ENCODE results near the gene HOXA5. TPM values are rescaled to one million over a fixed set of nuclear protein-coding genes. Genes with fewer than 3 reads are reported as not detected.

The HOXA5 gene
- total and polyA plus RNA-seq, 2 donors (not counting 3 experiments of a cell fraction or from before 2014, with no cell fraction given), result 18.6 to 18.8 TPM

DNA sequence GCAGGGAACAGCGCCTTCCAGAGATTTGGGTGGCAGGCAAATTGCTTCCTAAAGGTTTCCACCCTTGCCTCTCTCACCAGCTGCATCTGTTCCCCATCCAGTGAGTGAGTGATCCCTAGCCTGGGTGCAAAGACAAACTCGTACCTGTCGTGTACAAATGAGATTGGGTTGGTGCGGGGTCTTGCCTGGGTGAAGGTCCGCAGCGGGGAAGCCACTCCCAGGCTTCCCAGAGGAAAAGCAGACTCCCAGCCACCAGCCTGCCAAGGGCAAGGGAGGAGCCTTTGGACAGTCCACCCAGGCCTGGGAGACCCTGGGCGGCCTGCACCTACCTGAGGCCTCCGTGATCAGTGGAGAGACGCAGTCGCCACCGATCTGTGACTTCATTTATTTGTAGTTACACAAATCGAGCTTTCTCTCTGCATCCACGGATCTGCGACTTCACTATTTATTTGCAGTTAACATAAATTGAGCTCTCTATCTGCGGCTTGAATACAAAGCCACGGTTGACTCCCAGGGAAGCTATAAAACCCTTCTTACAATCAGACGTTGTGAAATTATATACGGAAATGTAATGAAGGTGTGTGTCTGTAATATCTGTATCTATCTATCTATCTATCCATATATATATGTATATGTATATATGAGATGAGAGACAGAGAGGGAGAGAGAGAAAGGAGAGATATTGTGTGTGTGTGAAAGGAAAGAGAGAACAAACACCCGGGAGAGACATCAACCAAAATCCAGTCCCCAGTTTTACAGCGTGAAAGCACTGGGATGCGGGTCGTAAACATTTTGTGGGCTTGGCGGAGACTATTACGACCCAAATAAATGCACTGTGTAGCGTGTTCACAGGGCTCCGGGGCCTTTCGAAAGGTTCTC, 16.0 kb upstream of the HOXA5 start:
- FAIRE-seq, result peak; percentile 59
- peak overlapping the region in 2 of 3 experiments; percentile 44 to 63 for H3K4me3 ChIP-seq (replicated peaks in 1 of 3; ENCODE audit: insufficient read depth in 1 of 3, low read depth in 1 of 3, low read length in 3 of 3)

DNA sequence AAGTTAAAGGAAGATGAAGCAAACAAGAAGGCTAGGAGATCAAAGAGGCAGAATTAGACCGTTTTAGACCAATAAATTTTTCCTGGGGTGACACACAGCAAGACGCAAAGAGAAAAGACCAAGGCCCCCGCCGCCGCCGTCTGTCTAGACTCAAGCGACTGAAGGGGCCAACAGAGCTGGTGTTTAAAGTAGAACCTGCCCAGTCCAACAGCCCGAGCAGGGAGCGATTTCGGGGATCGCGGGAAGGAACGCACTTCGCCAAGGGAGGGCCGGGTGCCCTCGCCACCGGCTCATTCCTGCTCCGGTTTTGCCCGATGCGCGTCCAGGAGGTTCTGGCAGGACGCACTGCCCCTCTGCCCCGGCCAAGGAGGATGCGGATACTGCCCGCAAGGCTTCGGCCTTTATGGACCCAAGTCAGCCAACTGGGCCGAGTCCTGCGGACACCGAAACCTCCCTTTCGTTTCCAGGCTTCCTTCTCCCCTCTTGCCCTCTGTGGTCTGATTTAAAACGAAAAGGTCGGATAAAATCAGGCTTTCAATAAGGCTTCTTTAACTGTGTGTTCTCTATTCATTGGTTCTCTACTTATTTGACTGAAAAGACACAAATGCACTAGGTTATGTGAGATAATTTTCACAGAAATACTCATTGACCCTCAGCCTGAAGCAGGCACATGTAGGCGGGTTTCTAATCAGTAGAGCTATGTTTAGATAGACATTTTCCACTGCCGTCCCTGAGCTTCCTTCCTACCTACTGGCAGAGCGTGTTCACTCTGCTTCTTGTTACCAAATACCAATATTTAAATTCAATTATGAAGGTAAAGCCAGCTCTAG, 15.2 kb upstream of the HOXA5 start:
- Histone ChIP-seq H4K20me1 (replicated peaks; ENCODE audit: control insufficient read depth, extremely low read depth, insufficient read depth, low read length) (no peaks in the 10 kb centered on the region), H3K79me2 (ENCODE audit: control insufficient read depth, insufficient read depth, low read length) (peaks cover 78% of the 10 kb centered on the region), H3K9me1 (replicated peaks; ENCODE audit: control insufficient read depth, extremely low read depth, insufficient read depth, low read length) (no peaks in the 10 kb centered on the region), H3K27ac (ENCODE audit: insufficient read depth, low read depth, low read length) (peak overlapping the region; percentile 69), H3K9me3 (replicated peaks; ENCODE audit: control insufficient read depth, insufficient read depth, low read length) (no peaks in the 10 kb centered on the region), H3K4me1 (ENCODE audit: control insufficient read depth, extremely low read depth, insufficient read depth, low read length) (peaks cover 61% of the 10 kb centered on the region), H3K27me3 (ENCODE audit: control insufficient read depth in 2 of 2, insufficient read depth in 2 of 2, low read length in 2 of 2) (no peaks in the 10 kb centered on the region), H3K36me3 (ENCODE audit: control insufficient read depth in 2 of 2, extremely low read depth in 1 of 2, insufficient read depth in 2 of 2, low read length in 2 of 2) (peaks cover 3 to 4% of the 10 kb centered on the region in 2 experiments), H3K4me2 (ENCODE audit: insufficient read depth, low read length) (peak overlapping the region; percentile 74), H2AFZ (ENCODE audit: low read depth, low read length) (peak overlapping the region; percentile 17), H3K4me3 (replicated peaks in 1 of 3; ENCODE audit: insufficient read depth in 1 of 3, low read depth in 1 of 3, low read length in 3 of 3) (peak overlapping the region in 2 of 3 experiments; percentile 30 to 32), H3K9ac (replicated peaks; ENCODE audit: extremely low read depth, insufficient read depth, low read length) (peak overlapping the region; percentile 78)
- CTCF ChIA-PET, result interaction anchor here (0.7 to 4.1 kb wide), 22 partner anchors 7 to 1266 kb away, joined by 3 to 48 read pairs (median 4); partner anchors contain the start of genes HOXA5 and HOXA6
- dilution Hi-C loops (cut with MboI; ENCODE audit: extremely low pct_ligation_motif_present, low sequenced_read_pairs) (loop anchor here (25.0 kb wide), 1 partner anchor 971 kb away; no protein-coding TSS in a partner anchor), intact Hi-C loops (cut with micrococcal nuclease) (loop anchor here (1.0 to 5.0 kb wide), 3 partner anchors 7 to 1001 kb away; partner anchors contain the start of genes CBX3 and HNRNPA2B1)
- TF ChIP-seq EZH2 (IDR thresholded peaks at IDR 0.05; ENCODE audit: borderline replicate concordance, low read depth, low read length, severe bottlenecking) (no peak), POLR2AphosphoS5 (IDR thresholded peaks at IDR 0.05; ENCODE audit: insufficient read depth, low read depth, low read length) (no peak), FOS (IDR thresholded peaks at IDR 0.05; ENCODE audit: borderline replicate concordance, insufficient read depth, low read length) (no peak), MYC (IDR thresholded peaks at IDR 0.05; ENCODE audit: low read depth, low read length) (no peak), POLR2A (IDR thresholded peaks at IDR 0.05; ENCODE audit: low read depth, low read length) (no peak), JUN (IDR thresholded peaks at IDR 0.05; ENCODE audit: borderline replicate concordance, insufficient read depth, insufficient read length, low read depth) (no peak), GATA2 (IDR thresholded peaks at IDR 0.05; ENCODE audit: insufficient read depth, insufficient read length, low read depth, low read length) (no peak)
- TF ChIP-seq, protein P1, sequence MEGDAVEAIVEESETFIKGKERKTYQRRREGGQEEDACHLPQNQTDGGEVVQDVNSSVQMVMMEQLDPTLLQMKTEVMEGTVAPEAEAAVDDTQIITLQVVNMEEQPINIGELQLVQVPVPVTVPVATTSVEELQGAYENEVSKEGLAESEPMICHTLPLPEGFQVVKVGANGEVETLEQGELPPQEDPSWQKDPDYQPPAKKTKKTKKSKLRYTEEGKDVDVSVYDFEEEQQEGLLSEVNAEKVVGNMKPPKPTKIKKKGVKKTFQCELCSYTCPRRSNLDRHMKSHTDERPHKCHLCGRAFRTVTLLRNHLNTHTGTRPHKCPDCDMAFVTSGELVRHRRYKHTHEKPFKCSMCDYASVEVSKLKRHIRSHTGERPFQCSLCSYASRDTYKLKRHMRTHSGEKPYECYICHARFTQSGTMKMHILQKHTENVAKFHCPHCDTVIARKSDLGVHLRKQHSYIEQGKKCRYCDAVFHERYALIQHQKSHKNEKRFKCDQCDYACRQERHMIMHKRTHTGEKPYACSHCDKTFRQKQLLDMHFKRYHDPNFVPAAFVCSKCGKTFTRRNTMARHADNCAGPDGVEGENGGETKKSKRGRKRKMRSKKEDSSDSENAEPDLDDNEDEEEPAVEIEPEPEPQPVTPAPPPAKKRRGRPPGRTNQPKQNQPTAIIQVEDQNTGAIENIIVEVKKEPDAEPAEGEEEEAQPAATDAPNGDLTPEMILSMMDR (IDR thresholded peaks at IDR 0.05; ENCODE audit: extremely low read depth in 1 of 2, insufficient read depth in 1 of 2, low read depth in 1 of 2, low read length in 2 of 2), result no peak
- TF ChIP-seq, protein P2, sequence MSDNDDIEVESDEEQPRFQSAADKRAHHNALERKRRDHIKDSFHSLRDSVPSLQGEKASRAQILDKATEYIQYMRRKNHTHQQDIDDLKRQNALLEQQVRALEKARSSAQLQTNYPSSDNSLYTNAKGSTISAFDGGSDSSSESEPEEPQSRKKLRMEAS (IDR thresholded peaks at IDR 0.05; ENCODE audit: insufficient read depth, insufficient read length), result no peak
- no TSS peak for BruUV-seq (replicated peaks)
- FAIRE-seq, result peak; percentile 35
- POLR2A ChIA-PET, result interaction anchor here (0.7 to 1.7 kb wide), 5 partner anchors 9 to 15 kb away, joined by 3 to 5 read pairs (median 3); partner anchors contain the start of gene HOXA5
- DNase-seq (ENCODE audit: low read depth, low spot score), result peak; percentile 72

More for the DNA sequence above, 16.0 kb upstream of the HOXA5 start:
- Histone ChIP-seq H3K4me1 (ENCODE audit: control insufficient read depth, extremely low read depth, insufficient read depth, low read length) (peaks cover 53% of the 10 kb centered on the region), H4K20me1 (replicated peaks; ENCODE audit: control insufficient read depth, extremely low read depth, insufficient read depth, low read length) (no peaks in the 10 kb centered on the region), H3K27me3 (ENCODE audit: control insufficient read depth in 2 of 2, insufficient read depth in 2 of 2, low read length in 2 of 2) (no peaks in the 10 kb centered on the region), H3K79me2 (ENCODE audit: control insufficient read depth, insufficient read depth, low read length) (peaks cover 78% of the 10 kb centered on the region), H3K9me1 (replicated peaks; ENCODE audit: control insufficient read depth, extremely low read depth, insufficient read depth, low read length) (no peaks in the 10 kb centered on the region), H3K9me3 (replicated peaks; ENCODE audit: control insufficient read depth, insufficient read depth, low read length) (no peaks in the 10 kb centered on the region), H3K27ac (ENCODE audit: insufficient read depth, low read depth, low read length) (peak overlapping the region; percentile 69), H3K4me2 (ENCODE audit: insufficient read depth, low read length) (peak overlapping the region; percentile 74), H3K9ac (replicated peaks; ENCODE audit: extremely low read depth, insufficient read depth, low read length) (peak overlapping the region; percentile 78), H2AFZ (ENCODE audit: low read depth, low read length) (peak overlapping the region; percentile 33), H3K36me3 (ENCODE audit: control insufficient read depth in 2 of 2, extremely low read depth in 1 of 2, insufficient read depth in 2 of 2, low read length in 2 of 2) (peaks cover 3 to 7% of the 10 kb centered on the region in 2 experiments)
- POLR2A ChIA-PET, result interaction anchor here (0.9 to 1.2 kb wide), 3 partner anchors 9 to 11 kb away, joined by 3 to 4 read pairs (median 3); no protein-coding TSS in a partner anchor
- dilution Hi-C loops (cut with MboI; ENCODE audit: extremely low pct_ligation_motif_present, low sequenced_read_pairs), result loop anchor here (10.0 to 25.0 kb wide), 3 partner anchors 305 to 972 kb away; no protein-coding TSS in a partner anchor
- intact Hi-C loops (cut with micrococcal nuclease), result loop anchor here (1.0 to 5.0 kb wide), 7 partner anchors 8 to 1767 kb away; partner anchors contain the start of genes CBX3 and HNRNPA2B1
- peak; percentile 74 for DNase-seq (ENCODE audit: low read depth, low spot score)
- CTCF ChIA-PET, result interaction anchor here (0.7 to 4.1 kb wide), 19 partner anchors 9 to 1267 kb away, joined by 3 to 48 read pairs (median 4); partner anchors contain the start of genes HOXA5 and HOXA6
- no peak for TF ChIP-seq MYC (IDR thresholded peaks at IDR 0.05; ENCODE audit: low read depth, low read length)
- no TSS peak for BruUV-seq (replicated peaks)
